ENCODE measurements around the gene EPOP.

EPOP gene

GRCh38 chr17:38674749-38675615 is at the start of gene EPOP:
TSS of gene EPOP (minus strand) at chr17:38674957. CDS start at chr17:38674495, 462 bp downstream.
- DNase-seq (ENCODE audit: insufficient read length, low spot score) = peak; percentile 92
- no peak for FAIRE-seq

DNA sequence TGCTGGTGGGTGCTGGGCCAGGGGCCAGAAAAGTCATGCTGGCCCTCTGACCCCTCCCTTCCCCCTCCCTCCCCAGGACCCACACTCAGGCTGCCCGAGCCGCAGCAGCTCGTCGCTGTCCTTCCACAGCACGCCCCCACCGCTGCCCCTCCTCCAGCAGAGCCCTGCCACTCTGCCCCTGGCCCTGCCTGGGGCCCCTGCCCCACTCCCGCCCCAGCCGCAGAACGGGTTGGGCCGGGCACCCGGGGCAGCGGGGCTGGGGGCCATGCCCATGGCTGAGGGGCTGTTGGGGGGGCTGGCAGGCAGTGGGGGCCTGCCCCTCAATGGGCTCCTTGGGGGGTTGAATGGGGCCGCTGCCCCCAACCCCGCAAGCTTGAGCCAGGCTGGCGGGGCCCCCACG is 47.0 kb upstream of the EPOP start:
- DNase-seq (ENCODE audit: insufficient read length, low spot score) (no peak), FAIRE-seq (no peak)

DNA sequence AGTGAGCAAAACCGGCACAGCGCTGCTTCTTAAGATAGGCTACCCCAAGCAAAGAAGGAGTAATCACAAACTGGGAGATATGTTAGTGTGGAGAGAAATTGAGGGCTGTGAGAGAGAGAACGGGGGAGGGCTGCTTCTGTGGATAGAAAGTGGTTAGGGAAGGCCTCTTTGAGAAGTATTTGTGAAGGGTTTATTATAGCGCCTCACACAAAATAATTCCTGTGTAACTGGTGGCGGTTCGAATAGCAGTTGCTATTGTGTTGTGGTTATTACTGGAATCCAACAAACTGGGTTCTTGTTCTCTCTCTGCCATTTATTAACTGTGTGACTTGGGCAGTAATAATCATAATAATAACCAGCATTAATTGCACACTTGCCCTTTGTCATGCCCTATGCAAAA is 46.2 kb upstream of the EPOP start:
- DNase-seq (ENCODE audit: insufficient read length, low spot score) = no peak
- no peak for FAIRE-seq

DNA sequence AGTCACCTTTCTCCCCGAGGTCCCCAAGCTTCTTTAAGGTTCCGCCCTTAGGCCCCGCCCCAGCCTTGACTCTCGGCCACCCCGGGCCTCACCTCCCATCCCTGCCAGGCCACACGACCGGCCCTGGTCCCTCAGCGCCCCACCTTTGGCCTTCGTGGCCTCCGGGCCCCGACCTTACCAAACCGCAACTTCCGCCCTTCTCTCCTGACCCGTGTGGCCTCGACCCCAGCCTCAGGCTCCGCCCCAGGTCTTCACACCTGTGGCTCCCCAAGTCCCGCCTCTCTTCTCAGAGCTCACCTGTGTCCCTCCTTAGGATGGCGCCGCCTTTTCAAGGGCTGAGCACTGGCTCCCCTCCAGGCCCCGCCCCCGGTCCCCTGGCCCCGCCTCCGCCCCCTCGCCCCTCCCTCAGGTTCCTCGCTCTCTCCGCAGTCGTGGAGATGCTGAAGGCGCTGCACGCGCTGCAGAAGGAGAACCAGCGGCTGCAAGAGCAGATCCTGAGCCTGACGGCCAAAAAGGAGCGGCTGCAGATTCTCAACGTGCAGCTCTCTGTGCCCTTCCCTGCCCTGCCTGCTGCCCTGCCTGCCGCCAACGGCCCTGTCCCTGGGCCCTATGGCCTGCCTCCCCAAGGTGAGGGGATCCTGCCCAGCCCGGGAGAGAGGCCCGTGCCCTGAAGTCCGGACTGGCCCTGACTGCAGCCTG is 45.3 kb upstream of the EPOP start:
- FAIRE-seq (no peak), DNase-seq (ENCODE audit: insufficient read length, low spot score) (no peak)

GRCh38 chr17:38719289-38719942 is 44.7 kb upstream of the EPOP start:
- FAIRE-seq (no peak), DNase-seq (ENCODE audit: insufficient read length, low spot score) (no peak)

- DNase-seq (ENCODE audit: insufficient read length, low spot score) = no peak
- no peak for FAIRE-seq
Measured at GRCh38 chr17:38717139-38717745, 42.5 kb upstream of the EPOP start.

GRCh38 chr17:38716368-38717005 is 41.7 kb upstream of the EPOP start:
- FAIRE-seq (no peak), DNase-seq (ENCODE audit: insufficient read length, low spot score) (no peak)

DNA sequence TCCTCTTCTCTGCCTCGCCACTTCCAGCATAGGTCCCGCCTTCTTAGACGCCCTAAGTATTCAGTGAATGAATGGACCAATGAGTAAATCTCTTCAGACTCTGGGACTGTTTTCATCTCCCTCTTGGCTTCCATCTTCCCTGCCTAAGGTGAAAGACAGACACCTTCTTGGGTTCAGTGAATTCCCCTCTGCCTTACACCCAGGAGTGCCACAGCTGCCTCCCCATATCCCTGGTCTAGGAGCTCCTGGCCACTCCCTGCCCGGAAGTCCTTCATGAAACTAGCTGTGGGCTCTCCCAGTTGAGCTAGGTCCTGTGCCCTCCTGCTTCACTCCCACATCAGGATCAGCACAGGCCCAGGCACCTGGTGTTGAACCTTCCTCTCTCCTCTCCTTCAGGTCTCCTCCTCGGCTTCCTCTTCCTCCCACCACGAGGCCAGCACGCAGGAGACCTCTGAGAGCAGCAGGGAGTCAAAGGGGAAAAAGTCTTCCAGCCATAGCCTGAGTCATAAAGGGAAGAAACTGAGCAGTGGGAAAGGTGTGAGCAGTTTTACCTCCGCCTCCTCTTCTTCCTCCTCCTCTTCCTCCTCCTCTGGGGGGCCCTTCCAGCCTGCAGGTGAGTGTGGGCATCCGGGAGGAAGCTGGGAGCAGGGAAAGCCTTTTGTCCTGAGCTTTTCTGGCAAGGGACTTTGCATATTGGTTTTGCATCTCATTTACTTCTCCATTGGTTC is 40.6 kb upstream of the EPOP start:
- FAIRE-seq (no peak), DNase-seq (ENCODE audit: insufficient read length, low spot score) (no peak)

- no peak for FAIRE-seq
- DNase-seq (ENCODE audit: insufficient read length, low spot score) = no peak
Measured at GRCh38 chr17:38713456-38714075, 38.8 kb upstream of the EPOP start.

DNA sequence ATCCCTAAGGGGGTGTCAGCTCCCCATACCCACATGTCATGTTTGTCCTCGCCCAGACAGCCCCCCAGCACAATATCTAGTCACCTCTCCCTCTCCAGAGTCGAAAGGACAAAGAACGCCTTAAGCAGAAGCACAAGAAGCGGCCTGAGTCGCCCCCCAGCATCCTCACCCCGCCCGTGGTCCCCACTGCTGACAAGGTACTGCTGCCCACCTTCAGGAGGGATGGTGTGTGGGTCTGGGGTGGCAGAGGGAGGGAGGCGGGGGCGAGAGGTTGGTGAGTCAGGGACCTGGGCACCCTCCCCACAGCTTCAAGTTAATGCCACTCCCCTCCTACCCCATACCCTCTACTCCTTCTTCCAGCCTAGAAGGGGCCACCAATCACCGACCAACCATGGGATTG is 37.8 kb upstream of the EPOP start:
- FAIRE-seq = no peak
- no peak for DNase-seq (ENCODE audit: insufficient read length, low spot score)

- DNase-seq (ENCODE audit: insufficient read length, low spot score) (no peak), FAIRE-seq (no peak)
Measured at GRCh38 chr17:38711792-38712571, 37.2 kb upstream of the EPOP start.

DNA sequence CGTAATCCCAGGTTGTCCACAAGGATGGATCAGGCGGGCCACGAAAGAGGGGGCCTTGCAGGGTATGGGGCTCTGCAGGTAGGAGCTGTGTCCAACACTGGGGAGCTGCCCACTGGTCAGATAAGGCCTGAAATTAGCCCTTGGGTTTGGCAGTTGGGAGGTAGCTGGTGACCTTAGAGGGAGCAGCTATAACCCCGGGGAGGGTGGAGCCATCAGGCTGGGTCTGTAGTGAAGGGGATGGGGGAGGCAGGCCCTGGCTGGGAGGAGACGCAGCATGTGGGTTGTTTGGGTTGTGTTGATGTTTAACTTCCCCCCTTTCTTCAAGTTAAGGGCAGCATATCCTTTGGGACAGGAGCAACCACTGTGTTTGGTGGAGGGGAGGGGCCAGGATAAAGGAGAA is 36.2 kb upstream of the EPOP start:
- no peak for FAIRE-seq
- no peak for DNase-seq (ENCODE audit: insufficient read length, low spot score)

DNA sequence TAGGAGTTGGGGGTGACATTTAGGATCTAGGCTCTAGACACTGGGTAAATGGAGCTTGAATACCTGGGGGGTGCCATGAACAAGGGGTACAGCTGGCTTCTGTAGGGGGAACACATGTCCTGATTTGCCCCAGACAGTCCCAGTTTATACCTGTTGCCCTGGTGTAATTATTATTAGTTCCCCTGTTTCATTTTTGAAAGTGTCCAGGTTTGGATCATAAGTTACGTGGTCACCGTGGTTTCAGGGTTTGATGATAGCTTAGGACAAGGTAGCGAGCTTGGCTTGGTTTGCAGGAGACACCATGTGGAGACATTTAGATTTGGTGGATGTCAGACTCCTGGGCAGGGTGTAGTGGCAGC is 35.8 kb upstream of the EPOP start:
- FAIRE-seq = no peak
- no peak for DNase-seq (ENCODE audit: insufficient read length, low spot score)

DNA sequence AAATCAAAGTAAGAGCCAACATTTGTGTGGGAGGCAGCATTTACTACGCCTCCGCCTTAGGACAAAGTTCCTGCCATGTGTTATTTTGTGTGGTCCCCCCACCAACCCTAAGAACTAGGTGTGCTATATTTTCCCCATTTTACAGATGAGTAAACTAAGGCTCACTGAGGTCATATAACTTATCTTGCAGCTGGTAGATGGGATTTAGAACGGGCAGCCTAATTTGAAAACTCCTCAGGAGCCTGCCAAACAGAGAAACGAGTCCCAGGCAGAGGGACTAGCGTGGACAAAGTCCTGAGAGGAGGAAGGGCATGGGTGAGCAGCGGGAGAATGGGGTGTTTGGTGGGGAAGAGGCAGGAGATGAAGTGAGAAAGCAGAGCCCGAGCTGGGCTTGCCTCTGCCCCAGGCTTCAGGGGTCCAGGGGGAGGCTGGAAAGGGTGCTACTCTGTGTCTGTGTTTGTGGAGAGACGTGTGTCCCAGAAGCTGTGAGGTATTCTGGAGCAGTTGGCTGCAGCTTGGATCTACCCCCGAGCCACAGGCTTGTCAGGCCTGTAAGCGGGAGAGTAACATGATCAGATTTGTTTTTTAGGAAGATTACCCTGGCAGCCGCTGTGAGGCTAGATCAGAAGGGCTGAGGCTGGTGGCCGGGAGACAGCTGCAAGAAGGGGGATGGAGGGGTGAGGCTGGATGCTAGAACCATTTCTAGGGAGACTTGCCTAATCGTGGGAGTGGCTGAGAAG is 35.3 kb upstream of the EPOP start:
- no peak for DNase-seq (ENCODE audit: insufficient read length, low spot score)
- FAIRE-seq = no peak

DNA sequence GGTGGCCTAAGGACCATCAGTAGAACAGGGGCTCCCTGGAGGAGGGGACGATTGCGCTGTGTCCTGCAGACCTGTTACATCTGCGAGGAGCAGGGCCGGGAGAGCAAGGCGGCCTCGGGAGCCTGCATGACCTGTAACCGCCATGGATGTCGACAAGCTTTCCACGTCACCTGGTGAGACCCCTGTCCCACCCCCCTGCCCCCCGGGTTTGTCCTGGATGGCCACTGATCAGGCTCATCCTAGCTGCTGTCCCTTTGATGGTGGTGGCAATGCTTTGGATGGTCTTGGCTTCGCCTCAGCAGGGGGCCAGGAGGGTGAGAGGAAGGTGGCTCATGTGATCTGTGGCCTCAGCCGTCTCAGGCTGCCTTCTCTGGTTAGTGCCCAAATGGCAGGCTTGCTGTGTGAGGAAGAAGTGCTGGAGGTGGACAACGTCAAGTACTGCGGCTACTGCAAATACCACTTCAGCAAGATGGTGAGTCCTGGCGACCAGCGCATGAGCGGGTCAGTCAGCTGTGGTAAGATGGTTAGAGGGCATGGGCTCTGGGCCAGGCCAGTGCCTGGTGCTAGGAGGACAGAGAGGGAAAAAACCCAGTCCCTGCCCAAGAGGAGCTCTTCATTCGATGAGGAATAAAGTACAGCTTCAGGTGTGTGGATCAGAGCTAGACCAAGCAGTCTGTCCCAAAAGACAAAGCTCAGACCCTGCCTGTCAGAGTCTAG is 34.5 kb upstream of the EPOP start:
- DNase-seq (ENCODE audit: insufficient read length, low spot score) (no peak), FAIRE-seq (no peak)

DNA sequence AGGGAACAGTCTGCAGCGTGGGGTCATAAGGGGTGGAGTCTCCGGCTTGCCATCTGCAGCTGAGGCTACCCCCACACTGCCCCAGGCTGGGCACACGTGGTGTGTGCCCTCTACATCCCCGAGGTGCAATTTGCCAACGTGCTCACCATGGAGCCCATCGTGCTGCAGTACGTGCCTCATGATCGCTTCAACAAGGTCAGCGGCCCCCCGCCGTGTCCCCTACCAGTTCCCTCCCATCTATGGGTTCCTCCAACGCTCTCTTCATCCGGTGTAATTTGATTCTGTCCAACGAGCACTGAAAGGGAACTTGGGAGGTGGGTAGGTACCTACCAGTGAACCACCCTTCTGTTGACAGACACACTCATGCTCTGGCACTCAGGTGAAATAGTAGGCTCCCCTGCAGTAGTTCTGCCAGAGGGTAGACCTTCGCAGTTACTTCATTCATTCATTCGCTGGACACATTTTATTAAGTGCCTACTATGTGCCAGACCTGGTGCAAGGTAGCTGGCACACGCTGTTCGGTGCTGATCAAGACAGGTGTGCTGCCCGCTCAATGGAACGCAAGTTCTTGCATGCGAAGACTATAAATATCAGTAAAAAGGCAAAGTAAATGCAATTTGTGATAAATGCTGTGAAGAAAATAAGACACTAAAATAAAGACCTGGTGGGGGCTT is 33.1 kb upstream of the EPOP start:
- FAIRE-seq (no peak), DNase-seq (ENCODE audit: insufficient read length, low spot score) (no peak)

Data from HTR-8/SVneo (cell line).